Tibial nerve (tissue), 4 donors: ENCODE data around the gene PSMG2.

ENCODE experiments used
- CTCF ChIP-seq, 5 experiments: fragments of 200-600 bp in 3 of 5; fragments of 450-650 bp in 2 of 5; sonication (generic) in 3 of 5; IDR thresholded peaks; one replicate each; pipeline ENCODE4 v1.5.1; 2016 to 2019; ENCODE audit warnings: antibody characterized with exemption in 5 of 5, mild to moderate bottlenecking in 3 of 5, moderate library complexity in 2 of 5
- EP300 ChIP-seq, 2 donors: sonication (generic); formaldehyde crosslinking; IDR thresholded peaks; one replicate each; pipeline ENCODE4 v1.6.1; 2017; ENCODE audit warnings: antibody characterized with exemption in 2 of 2, mild to moderate bottlenecking in 1 of 2
- POLR2A ChIP-seq, 2 donors: fragments of 450-650 bp; IDR thresholded peaks; one replicate each; pipeline ENCODE4 v1.6.1; 2017; ENCODE audit warnings: antibody characterized with exemption in 2 of 2, mild to moderate bottlenecking in 2 of 2, moderate library complexity in 2 of 2

GRCh38 chr18:12737243-12737902, 34.5 kb downstream of the PSMG2 start:
- no peak for TF ChIP-seq CTCF (IDR thresholded peaks at IDR 0.05)
- TF ChIP-seq POLR2A (IDR thresholded peaks at IDR 0.05): no peak
- no peak for TF ChIP-seq EP300 (IDR thresholded peaks at IDR 0.05)
